Measurements from ENCODE around the gene CABLES1.

DNA sequence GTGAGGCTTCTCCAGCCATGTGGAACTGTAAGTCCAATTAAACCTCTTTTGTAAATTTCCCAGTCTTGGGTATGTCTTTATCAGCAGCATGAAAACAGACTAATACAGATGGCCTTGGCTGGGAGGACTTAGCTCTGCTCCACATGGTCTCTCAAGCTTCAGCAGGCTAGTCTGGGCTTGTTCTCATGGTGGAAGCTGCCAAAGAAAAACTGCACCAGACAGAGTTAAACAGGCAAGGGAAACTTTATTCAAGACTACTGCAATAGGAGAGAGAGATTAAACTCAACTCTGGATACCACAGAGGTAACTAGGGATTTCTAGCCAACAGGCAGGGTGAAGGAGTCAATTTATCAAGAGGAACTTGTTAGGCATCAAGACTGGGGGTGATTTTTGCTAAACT, 142.1 kb downstream of the CABLES1 start:
- no peak for TF ChIP-seq EZH2 (IDR thresholded peaks at IDR 0.05; ENCODE audit: low read length)
- TF ChIP-seq, protein P1, sequence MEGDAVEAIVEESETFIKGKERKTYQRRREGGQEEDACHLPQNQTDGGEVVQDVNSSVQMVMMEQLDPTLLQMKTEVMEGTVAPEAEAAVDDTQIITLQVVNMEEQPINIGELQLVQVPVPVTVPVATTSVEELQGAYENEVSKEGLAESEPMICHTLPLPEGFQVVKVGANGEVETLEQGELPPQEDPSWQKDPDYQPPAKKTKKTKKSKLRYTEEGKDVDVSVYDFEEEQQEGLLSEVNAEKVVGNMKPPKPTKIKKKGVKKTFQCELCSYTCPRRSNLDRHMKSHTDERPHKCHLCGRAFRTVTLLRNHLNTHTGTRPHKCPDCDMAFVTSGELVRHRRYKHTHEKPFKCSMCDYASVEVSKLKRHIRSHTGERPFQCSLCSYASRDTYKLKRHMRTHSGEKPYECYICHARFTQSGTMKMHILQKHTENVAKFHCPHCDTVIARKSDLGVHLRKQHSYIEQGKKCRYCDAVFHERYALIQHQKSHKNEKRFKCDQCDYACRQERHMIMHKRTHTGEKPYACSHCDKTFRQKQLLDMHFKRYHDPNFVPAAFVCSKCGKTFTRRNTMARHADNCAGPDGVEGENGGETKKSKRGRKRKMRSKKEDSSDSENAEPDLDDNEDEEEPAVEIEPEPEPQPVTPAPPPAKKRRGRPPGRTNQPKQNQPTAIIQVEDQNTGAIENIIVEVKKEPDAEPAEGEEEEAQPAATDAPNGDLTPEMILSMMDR (optimal IDR thresholded peaks at IDR 0.05 in 1 of 3, IDR thresholded peaks at IDR 0.05 in 1 of 3, conservative IDR thresholded peaks at IDR 0.05 in 1 of 3; ENCODE audit: extremely low read depth in 1 of 3, insufficient read depth in 2 of 3, low read length in 3 of 3) = no peak

Measured in keratinocyte (primary cell).